ENCODE measurements around the gene PTGIR.

- TF ChIP-seq POLR2AphosphoS5 (IDR thresholded peaks at IDR 0.05; ENCODE audit: low read depth, low read length), result no peak
- TF ChIP-seq POLR2A (IDR thresholded peaks at IDR 0.05; ENCODE audit: low read depth, low read length), result no peak
These were observed 1.6 kb upstream of the PTGIR start for GRCh38 chr19:46626446-46626845.
